Islet precursor cell (in vitro differentiated cells): ENCODE data around the gene NFKBIE.
"Not testable (repeated sequence)": the region's sequence is repeated elsewhere in the genome, so short reads cannot be mapped to it uniquely, and the experiment has no call there.

ENCODE experiments used
- DNase-seq: peaks from one replicate; pipeline ENCODE4 v3.0.0-alpha.2; 2018

Gene NFKBIE

GRCh38 chr6:44238687-44239350 lies 26.5 kb downstream of the NFKBIE start:
- peak; percentile 38 for DNase-seq

GRCh38 chr6:44237813-44238433 lies 27.4 kb downstream of the NFKBIE start:
- DNase-seq = peak; percentile 84

GRCh38 chr6:44237021-44237812 lies 28.1 kb downstream of the NFKBIE start:
- DNase-seq = peak; percentile 93

GRCh38 chr6:44235891-44236516 lies 29.3 kb downstream of the NFKBIE start:
- no peak for DNase-seq

GRCh38 chr6:44235269-44235668 lies 30.1 kb downstream of the NFKBIE start:
- no peak for DNase-seq

- DNase-seq = peak; percentile 94
Observed at GRCh38 chr6:44234101-44235025, 31.0 kb downstream of the NFKBIE start.

GRCh38 chr6:44233567-44234100 lies 31.7 kb downstream of the NFKBIE start:
- no peak for DNase-seq

- no peak for DNase-seq
Observed at GRCh38 chr6:44232676-44233566, 32.4 kb downstream of the NFKBIE start.

GRCh38 chr6:44231426-44231825 lies 33.9 kb downstream of the NFKBIE start:
- DNase-seq = not testable (repeated sequence)

- no peak for DNase-seq
Observed at GRCh38 chr6:44230034-44230675, 35.2 kb downstream of the NFKBIE start.

GRCh38 chr6:44229376-44230033 lies 35.8 kb downstream of the NFKBIE start:
- no peak for DNase-seq

- no peak for DNase-seq
Observed at GRCh38 chr6:44228836-44229235, 36.5 kb downstream of the NFKBIE start.

GRCh38 chr6:44228433-44228832 lies 36.9 kb downstream of the NFKBIE start:
- DNase-seq = no peak

GRCh38 chr6:44228031-44228430 lies 37.3 kb downstream of the NFKBIE start:
- DNase-seq = no peak

GRCh38 chr6:44227148-44227793 lies 38.1 kb downstream of the NFKBIE start:
- no peak for DNase-seq

- peak; percentile 54 for DNase-seq
Observed at GRCh38 chr6:44226368-44227147, 38.8 kb downstream of the NFKBIE start.

- DNase-seq = peak; percentile 45
Observed at GRCh38 chr6:44225579-44226325, 39.6 kb downstream of the NFKBIE start.

GRCh38 chr6:44224965-44225305 lies 40.4 kb downstream of the NFKBIE start:
- no peak for DNase-seq
